NB4 (cell line): ENCODE measurements around the gene MSH2.

Experiments
- MAX ChIP-seq: IDR thresholded peaks from 2 replicates; pipeline ENCODE4 v1.6.1; 2011; ENCODE audit warnings: low read depth, low read length
- POLR2A ChIP-seq: IDR thresholded peaks from 2 replicates; pipeline ENCODE4 v1.6.1; 2011; ENCODE audit warnings: mild to moderate bottlenecking; ENCODE audit not compliant: insufficient read length; ENCODE audit errors: extremely low read depth

DNA sequence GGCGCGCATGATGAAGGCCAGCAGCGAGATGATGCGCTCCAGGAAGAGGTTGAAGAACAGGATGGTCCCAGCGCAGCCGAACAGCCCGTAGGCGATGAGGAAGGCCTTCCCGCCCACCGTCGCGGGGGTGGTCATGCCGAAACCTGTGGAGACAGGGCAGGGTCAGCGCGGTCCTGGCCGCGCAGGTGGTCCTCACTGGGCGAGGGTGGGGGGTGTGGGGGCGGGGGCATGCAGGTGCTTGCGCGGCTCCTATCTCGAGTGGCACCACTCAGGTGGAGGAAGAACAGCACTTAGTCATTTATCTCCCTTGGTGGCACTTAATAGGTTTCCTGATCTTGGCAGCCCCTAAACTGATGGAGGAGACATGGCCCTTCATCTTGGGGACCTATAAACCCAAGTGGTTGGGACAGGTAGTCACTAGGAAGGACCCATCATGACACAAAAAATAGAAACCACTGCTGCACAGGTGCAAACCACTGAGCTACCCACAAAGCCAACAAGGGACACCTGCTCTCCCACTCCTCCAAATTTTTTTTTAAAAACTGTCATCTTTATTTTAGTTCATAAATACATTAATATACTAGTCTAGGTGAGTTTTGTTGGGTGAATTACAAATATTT, 118.8 kb downstream of the MSH2 start:
- no peak for TF ChIP-seq POLR2A
- TF ChIP-seq MAX, result no peak
